ENCODE measurements around the gene EXOSC5. TPM values are rescaled to one million over a fixed set of nuclear protein-coding genes. Genes with fewer than 3 reads are reported as not detected.

EXOSC5 gene
- total and polyA plus RNA-seq, 9 of the 15 experiments (the other 6 are each of a cell fraction or from before 2014, with no cell fraction given), result 10.9 to 75.5 (median 37.8) TPM

DNA sequence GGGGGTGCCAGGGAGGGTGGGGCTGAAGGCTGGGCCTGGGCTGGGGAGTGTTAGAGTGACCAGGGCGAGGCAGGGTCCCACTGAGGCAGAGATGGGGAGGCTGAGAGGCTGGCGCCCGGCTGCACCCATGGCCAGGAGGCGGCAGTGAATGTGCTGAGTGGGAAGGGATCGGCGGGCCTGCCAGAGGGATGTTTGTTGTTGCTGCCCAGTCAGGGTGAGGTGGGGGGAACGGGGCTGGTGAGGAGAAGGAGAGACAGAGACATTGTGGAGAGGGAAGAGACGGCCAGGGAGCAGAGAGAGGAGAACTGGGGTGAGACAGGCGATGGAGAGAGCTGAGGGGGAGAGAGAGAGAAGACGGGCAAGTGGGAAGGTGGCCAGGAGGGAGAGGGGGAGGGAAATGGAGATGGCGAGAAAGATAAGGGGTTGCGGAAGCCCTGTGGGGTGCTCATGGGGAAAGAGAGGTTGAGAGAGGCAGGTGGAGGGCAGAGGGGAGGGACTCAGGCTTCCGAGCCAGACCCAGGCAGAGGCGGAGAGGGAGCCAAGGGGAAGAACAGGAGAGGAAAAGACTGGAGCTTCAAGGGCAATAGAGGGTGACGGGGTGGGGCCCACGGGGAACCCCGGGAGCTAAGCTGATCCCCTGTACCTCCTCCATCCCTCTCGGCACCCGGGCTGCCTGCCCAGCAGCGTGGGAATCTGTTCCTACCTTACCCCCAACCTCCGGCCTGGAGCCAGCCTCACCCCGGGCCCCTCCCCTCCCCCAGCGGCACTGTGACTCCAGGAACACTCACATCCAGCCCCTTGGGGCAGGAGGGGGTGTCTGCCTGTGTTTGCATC, 30.7 kb upstream of the EXOSC5 start (continued):
- TF ChIP-seq, protein P1, sequence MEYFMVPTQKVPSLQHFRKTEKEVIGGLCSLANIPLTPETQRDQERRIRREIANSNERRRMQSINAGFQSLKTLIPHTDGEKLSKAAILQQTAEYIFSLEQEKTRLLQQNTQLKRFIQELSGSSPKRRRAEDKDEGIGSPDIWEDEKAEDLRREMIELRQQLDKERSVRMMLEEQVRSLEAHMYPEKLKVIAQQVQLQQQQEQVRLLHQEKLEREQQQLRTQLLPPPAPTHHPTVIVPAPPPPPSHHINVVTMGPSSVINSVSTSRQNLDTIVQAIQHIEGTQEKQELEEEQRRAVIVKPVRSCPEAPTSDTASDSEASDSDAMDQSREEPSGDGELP (CRISPR knock-in tag; IDR thresholded peaks at IDR 0.05; ENCODE audit: borderline replicate concordance), result no peak
- TF ChIP-seq GTF2A2 (tag; IDR thresholded peaks at IDR 0.05) (no peak), ZBTB17 (CRISPR knock-in tag; IDR thresholded peaks at IDR 0.05) (no peak), SPI1 (IDR thresholded peaks at IDR 0.05; ENCODE audit: borderline replicate concordance, low read depth, low read length) (no peak), ELF1 (tag; IDR thresholded peaks at IDR 0.05) (no peak), SIRT6 (IDR thresholded peaks at IDR 0.05; ENCODE audit: low read depth, low read length) (no peak), ZKSCAN1 (IDR thresholded peaks at IDR 0.05; ENCODE audit: low read depth, low read length) (no peak), CHCHD3 (CRISPR knock-in tag; IDR thresholded peaks at IDR 0.05) (no peak), BCL6 (CRISPR knock-in tag; IDR thresholded peaks at IDR 0.05) (no peak), CBFB (CRISPR knock-in tag; IDR thresholded peaks at IDR 0.05) (no peak), SP2 (IDR thresholded peaks at IDR 0.05; ENCODE audit: extremely low read depth, low read depth, low read length, poor library complexity, severe bottlenecking) (no peak), ZNF445 (CRISPR knock-in tag; IDR thresholded peaks at IDR 0.05; ENCODE audit: low read depth) (no peak), CSDE1 (IDR thresholded peaks at IDR 0.05) (no peak), ETS2 (tag; IDR thresholded peaks at IDR 0.05; ENCODE audit: borderline replicate concordance, poor library complexity, severe bottlenecking) (no peak), MTA2 (IDR thresholded peaks at IDR 0.05; ENCODE audit: low read depth) (peak; percentile 48; the same call in 1 of the 2 replicates), DMBX1 (CRISPR knock-in tag; IDR thresholded peaks at IDR 0.05; ENCODE audit: borderline replicate concordance) (no peak)
- TF ChIP-seq, protein P2, sequence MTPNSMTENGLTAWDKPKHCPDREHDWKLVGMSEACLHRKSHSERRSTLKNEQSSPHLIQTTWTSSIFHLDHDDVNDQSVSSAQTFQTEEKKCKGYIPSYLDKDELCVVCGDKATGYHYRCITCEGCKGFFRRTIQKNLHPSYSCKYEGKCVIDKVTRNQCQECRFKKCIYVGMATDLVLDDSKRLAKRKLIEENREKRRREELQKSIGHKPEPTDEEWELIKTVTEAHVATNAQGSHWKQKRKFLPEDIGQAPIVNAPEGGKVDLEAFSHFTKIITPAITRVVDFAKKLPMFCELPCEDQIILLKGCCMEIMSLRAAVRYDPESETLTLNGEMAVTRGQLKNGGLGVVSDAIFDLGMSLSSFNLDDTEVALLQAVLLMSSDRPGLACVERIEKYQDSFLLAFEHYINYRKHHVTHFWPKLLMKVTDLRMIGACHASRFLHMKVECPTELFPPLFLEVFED (CRISPR knock-in tag; conservative IDR thresholded peaks at IDR 0.05), result peak; percentile 97
- TF ChIP-seq, protein P3, sequence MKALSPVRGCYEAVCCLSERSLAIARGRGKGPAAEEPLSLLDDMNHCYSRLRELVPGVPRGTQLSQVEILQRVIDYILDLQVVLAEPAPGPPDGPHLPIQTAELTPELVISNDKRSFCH (CRISPR knock-in tag; IDR thresholded peaks at IDR 0.05), result no peak
- TF ChIP-seq, protein P3 (tag; IDR thresholded peaks at IDR 0.05), result no peak
- TF ChIP-seq, protein P4, sequence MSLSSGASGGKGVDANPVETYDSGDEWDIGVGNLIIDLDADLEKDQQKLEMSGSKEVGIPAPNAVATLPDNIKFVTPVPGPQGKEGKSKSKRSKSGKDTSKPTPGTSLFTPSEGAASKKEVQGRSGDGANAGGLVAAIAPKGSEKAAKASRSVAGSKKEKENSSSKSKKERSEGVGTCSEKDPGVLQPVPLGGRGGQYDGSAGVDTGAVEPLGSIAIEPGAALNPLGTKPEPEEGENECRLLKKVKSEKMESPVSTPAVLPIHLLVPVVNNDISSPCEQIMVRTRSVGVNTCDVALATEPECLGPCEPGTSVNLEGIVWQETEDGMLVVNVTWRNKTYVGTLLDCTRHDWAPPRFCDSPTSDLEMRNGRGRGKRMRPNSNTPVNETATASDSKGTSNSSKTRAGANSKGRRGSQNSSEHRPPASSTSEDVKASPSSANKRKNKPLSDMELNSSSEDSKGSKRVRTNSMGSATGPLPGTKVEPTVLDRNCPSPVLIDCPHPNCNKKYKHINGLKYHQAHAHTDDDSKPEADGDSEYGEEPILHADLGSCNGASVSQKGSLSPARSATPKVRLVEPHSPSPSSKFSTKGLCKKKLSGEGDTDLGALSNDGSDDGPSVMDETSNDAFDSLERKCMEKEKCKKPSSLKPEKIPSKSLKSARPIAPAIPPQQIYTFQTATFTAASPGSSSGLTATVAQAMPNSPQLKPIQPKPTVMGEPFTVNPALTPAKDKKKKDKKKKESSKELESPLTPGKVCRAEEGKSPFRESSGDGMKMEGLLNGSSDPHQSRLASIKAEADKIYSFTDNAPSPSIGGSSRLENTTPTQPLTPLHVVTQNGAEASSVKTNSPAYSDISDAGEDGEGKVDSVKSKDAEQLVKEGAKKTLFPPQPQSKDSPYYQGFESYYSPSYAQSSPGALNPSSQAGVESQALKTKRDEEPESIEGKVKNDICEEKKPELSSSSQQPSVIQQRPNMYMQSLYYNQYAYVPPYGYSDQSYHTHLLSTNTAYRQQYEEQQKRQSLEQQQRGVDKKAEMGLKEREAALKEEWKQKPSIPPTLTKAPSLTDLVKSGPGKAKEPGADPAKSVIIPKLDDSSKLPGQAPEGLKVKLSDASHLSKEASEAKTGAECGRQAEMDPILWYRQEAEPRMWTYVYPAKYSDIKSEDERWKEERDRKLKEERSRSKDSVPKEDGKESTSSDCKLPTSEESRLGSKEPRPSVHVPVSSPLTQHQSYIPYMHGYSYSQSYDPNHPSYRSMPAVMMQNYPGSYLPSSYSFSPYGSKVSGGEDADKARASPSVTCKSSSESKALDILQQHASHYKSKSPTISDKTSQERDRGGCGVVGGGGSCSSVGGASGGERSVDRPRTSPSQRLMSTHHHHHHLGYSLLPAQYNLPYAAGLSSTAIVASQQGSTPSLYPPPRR (CRISPR knock-in tag; IDR thresholded peaks at IDR 0.05; ENCODE audit: borderline replicate concordance), result no peak
